Neural cell (in vitro differentiated cells): ENCODE measurements around the gene RAD51C. TPM values are rescaled to one million over a fixed set of nuclear protein-coding genes. Genes with fewer than 3 reads are reported as not detected.
"Not testable (repeated sequence)": the region's sequence is repeated elsewhere in the genome, so short reads cannot be mapped to it uniquely, and the experiment has no call there.

Experiments used
- H2AFZ ChIP-seq: fragments of 200-600, 300-800 bp; sonication (generic), shearing (Covaris generic); 2 replicates; pipeline ENCODE4 v1.6.0; 2014; ENCODE audit warnings: low read depth, mild to moderate bottlenecking, antibody characterized with exemption, low read length, moderate library complexity
- H3F3A ChIP-seq: fragments of 200-600 bp; shearing (Covaris generic); 2 replicates; pipeline ENCODE4 v1.6.1; 2016; ENCODE audit warnings: mild to moderate bottlenecking, moderate library complexity, mixed read lengths, antibody characterized with exemption, low read length; ENCODE audit not compliant: insufficient read depth, poor library complexity, severe bottlenecking
- H3K27ac ChIP-seq: fragments of 200-600, 300-800 bp; sonication (generic), shearing (Covaris generic); 2 replicates; pipeline ENCODE4 v1.5.1; 2014; ENCODE audit warnings: mild to moderate bottlenecking, low read length, moderate library complexity
- H3K27me3 ChIP-seq: fragments of 300-800, 200-600 bp; sonication (generic), shearing (Covaris generic); 2 replicates; pipeline ENCODE4 v1.6.0; 2014; ENCODE audit warnings: mild to moderate bottlenecking, low read depth, low read length, moderate library complexity; ENCODE audit not compliant: insufficient read depth
- H3K36me3 ChIP-seq: fragments of 300-800, 200-600 bp; sonication (generic), shearing (Covaris generic); 2 replicates; pipeline ENCODE4 v1.5.1; 2014; ENCODE audit warnings: mild to moderate bottlenecking, antibody characterized with exemption, low read length, moderate library complexity; ENCODE audit not compliant: insufficient read depth
- H3K4me2 ChIP-seq: fragments of 300-800, 200-600 bp; sonication (generic), shearing (Covaris generic); 2 replicates; pipeline ENCODE4 v1.6.0; 2014; ENCODE audit warnings: mild to moderate bottlenecking, low read length
- H3K4me3 ChIP-seq: fragments of 300-800, 200-600 bp; sonication (generic), shearing (Covaris generic); 2 replicates; pipeline ENCODE4 v1.5.1; 2014; ENCODE audit warnings: mild to moderate bottlenecking, low read length, moderate library complexity
- H3K79me2 ChIP-seq: fragments of 200-600 bp; shearing (Covaris generic); replicated peaks from 2 replicates; pipeline ENCODE4 v1.6.0; 2014; ENCODE audit warnings: mild to moderate bottlenecking, low read length, moderate library complexity; ENCODE audit not compliant: insufficient read depth
- H3K9ac ChIP-seq: fragments of 300-800, 200-600 bp; sonication (generic), shearing (Covaris generic); 2 replicates; pipeline ENCODE4 v1.6.1; 2016; ENCODE audit warnings: mild to moderate bottlenecking, low read length, mixed read lengths
- H3K9me2 ChIP-seq: fragments of 200-600 bp; shearing (Covaris generic); 2 replicates; pipeline ENCODE4 v1.6.1; 2016; ENCODE audit warnings: mild to moderate bottlenecking, low read length, mixed read lengths; ENCODE audit not compliant: insufficient read depth
- H3K9me3 ChIP-seq: fragments of 200-600, 300-800 bp; sonication (generic), shearing (Covaris generic); 2 replicates; pipeline ENCODE4 v1.6.1; 2016; ENCODE audit warnings: mild to moderate bottlenecking, mixed run types, low read length, moderate library complexity, mixed read lengths
- H4K20me1 ChIP-seq: fragments of 200-600 bp; shearing (Covaris generic); 2 replicates; pipeline ENCODE4 v1.6.1; 2016; ENCODE audit warnings: mild to moderate bottlenecking, mixed run types; ENCODE audit not compliant: insufficient read depth
- EP300 ChIP-seq: fragments of 450-650 bp; conservative IDR thresholded peaks from 2 replicates; pipeline ENCODE4 v1.6.1; 2014; ENCODE audit warnings: antibody characterized with exemption, mild to moderate bottlenecking, moderate library complexity; ENCODE audit not compliant: poor library complexity, severe bottlenecking
- EZH2 ChIP-seq: fragments of 200-600, 300-800 bp; shearing (Covaris generic), sonication (generic); IDR thresholded peaks from 2 replicates; pipeline ENCODE4 v1.6.1; 2014; ENCODE audit warnings: antibody characterized with exemption, low read length, borderline replicate concordance, mild to moderate bottlenecking; ENCODE audit not compliant: insufficient read depth, poor library complexity, severe bottlenecking
- MXI1 ChIP-seq: fragments of 450-650 bp; conservative IDR thresholded peaks from 2 replicates; pipeline ENCODE4 v1.6.1; 2014; ENCODE audit warnings: antibody characterized with exemption, mild to moderate bottlenecking; ENCODE audit not compliant: poor library complexity, severe bottlenecking
- POLR2AphosphoS5 ChIP-seq: IDR thresholded peaks from 2 replicates; pipeline ENCODE4 v1.6.1; 2012
- RAD21 ChIP-seq: fragments of 450-650 bp; conservative IDR thresholded peaks from 2 replicates; pipeline ENCODE4 v1.6.1; 2014; ENCODE audit warnings: antibody characterized with exemption, mild to moderate bottlenecking, moderate library complexity
- SMC3 ChIP-seq: fragments of 450-650 bp; conservative IDR thresholded peaks from 2 replicates; pipeline ENCODE4 v1.6.1; 2014; ENCODE audit warnings: antibody characterized with exemption, mild to moderate bottlenecking, moderate library complexity; ENCODE audit not compliant: poor library complexity
- TAF1 ChIP-seq: IDR thresholded peaks from 2 replicates; pipeline ENCODE4 v1.6.1; 2012; ENCODE audit warnings: low read depth
- polyA plus RNA-seq: library from polyadenylated mRNA; depleted of rRNA; stranded (reverse); fragments of >200 nt; gene quantifications from 2 replicates; pipeline ENCODE4 v1.2.3, GENCODE V29; 2014
- TF ChIP-seq, protein P1 (sequence below): fragments of 450-650 bp; IDR thresholded peaks from 2 replicates; pipeline ENCODE4 v1.5.1; 2014; ENCODE audit warnings: antibody characterized with exemption, mild to moderate bottlenecking, moderate library complexity; ENCODE audit not compliant: poor library complexity, severe bottlenecking
- TF ChIP-seq, protein P2 (sequence below): IDR thresholded peaks from 2 replicates; pipeline ENCODE4 v1.6.1; 2012; ENCODE audit warnings: borderline replicate concordance

The RAD51C gene
- polyA plus RNA-seq, 1 donor from 2014 or later: 25.1 TPM

DNA sequence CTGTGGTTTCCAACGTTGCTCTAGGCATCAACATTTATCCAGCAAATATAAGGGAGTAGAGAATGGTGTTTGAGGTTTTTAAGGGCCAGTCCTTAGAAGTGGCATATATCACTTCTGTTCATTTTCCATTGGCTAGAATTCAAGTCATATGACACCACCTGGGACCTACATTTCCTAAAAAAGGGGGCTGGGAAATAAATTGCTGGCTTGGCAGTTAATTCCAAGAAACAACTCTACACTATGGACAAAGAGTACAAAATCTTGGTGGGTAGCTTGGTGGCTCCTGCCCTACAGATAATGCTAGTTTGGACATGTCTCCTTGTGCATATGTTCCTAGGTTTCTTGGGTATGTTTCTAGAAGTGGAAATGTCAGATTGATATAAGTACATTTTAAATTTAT is 70.9 kb downstream of the RAD51C start:
- Histone ChIP-seq H3K27me3 (no peaks in the 10 kb centered on the region), H3K27ac (no peak overlapping the region), H2AFZ (no peak overlapping the region), H3K4me2 (no peak overlapping the region), H3K9me3 (no peaks in the 10 kb centered on the region), H3K9ac (no peak overlapping the region), H3F3A (no peaks in the 10 kb centered on the region), H3K79me2 (peaks cover 57% of the 10 kb centered on the region), H3K4me3 (no peak overlapping the region), H3K9me2 (no peaks in the 10 kb centered on the region), H4K20me1 (no peaks in the 10 kb centered on the region), H3K36me3 (no peaks in the 10 kb centered on the region)
- TF ChIP-seq RAD21 (no peak), TAF1 (no peak), MXI1 (no peak), SMC3 (no peak), POLR2AphosphoS5 (no peak), EZH2 (no peak), EP300 (no peak)
- TF ChIP-seq, protein P1, sequence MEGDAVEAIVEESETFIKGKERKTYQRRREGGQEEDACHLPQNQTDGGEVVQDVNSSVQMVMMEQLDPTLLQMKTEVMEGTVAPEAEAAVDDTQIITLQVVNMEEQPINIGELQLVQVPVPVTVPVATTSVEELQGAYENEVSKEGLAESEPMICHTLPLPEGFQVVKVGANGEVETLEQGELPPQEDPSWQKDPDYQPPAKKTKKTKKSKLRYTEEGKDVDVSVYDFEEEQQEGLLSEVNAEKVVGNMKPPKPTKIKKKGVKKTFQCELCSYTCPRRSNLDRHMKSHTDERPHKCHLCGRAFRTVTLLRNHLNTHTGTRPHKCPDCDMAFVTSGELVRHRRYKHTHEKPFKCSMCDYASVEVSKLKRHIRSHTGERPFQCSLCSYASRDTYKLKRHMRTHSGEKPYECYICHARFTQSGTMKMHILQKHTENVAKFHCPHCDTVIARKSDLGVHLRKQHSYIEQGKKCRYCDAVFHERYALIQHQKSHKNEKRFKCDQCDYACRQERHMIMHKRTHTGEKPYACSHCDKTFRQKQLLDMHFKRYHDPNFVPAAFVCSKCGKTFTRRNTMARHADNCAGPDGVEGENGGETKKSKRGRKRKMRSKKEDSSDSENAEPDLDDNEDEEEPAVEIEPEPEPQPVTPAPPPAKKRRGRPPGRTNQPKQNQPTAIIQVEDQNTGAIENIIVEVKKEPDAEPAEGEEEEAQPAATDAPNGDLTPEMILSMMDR: no peak
- TF ChIP-seq, protein P2, sequence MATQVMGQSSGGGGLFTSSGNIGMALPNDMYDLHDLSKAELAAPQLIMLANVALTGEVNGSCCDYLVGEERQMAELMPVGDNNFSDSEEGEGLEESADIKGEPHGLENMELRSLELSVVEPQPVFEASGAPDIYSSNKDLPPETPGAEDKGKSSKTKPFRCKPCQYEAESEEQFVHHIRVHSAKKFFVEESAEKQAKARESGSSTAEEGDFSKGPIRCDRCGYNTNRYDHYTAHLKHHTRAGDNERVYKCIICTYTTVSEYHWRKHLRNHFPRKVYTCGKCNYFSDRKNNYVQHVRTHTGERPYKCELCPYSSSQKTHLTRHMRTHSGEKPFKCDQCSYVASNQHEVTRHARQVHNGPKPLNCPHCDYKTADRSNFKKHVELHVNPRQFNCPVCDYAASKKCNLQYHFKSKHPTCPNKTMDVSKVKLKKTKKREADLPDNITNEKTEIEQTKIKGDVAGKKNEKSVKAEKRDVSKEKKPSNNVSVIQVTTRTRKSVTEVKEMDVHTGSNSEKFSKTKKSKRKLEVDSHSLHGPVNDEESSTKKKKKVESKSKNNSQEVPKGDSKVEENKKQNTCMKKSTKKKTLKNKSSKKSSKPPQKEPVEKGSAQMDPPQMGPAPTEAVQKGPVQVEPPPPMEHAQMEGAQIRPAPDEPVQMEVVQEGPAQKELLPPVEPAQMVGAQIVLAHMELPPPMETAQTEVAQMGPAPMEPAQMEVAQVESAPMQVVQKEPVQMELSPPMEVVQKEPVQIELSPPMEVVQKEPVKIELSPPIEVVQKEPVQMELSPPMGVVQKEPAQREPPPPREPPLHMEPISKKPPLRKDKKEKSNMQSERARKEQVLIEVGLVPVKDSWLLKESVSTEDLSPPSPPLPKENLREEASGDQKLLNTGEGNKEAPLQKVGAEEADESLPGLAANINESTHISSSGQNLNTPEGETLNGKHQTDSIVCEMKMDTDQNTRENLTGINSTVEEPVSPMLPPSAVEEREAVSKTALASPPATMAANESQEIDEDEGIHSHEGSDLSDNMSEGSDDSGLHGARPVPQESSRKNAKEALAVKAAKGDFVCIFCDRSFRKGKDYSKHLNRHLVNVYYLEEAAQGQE: no peak

DNA sequence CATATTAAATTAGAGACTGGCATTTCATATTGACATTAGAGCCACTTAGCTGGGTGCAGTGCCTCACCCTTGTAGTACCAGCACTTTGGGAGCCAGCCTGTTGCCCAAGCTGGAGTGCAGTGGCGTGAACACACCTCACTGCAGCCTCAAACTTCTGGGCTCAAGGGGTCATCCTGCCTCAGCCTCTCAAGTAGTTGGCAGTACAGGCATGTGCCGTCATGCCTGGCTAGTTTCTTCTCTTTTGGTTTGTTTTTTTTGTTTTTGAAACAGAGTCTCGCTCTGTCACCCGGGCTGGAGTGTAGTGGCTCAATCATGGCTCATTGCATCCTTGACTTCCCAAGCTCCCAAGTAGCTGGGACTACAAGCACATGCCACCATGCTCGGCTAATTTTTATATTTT is 72.0 kb downstream of the RAD51C start:
- no peak overlapping the region for H3K4me3 ChIP-seq
- no peak overlapping the region for H3K27ac ChIP-seq
- no peaks in the 10 kb centered on the region for H3K27me3 ChIP-seq
- H3K36me3 ChIP-seq: no peaks in the 10 kb centered on the region
- H3K4me2 ChIP-seq: no peak overlapping the region
- no peak for TF ChIP-seq EZH2
- no peak for TF ChIP-seq POLR2AphosphoS5
- TF ChIP-seq, protein P1: no peak
- TF ChIP-seq EP300: no peak
- TF ChIP-seq TAF1: no peak
- TF ChIP-seq MXI1: no peak
- no peak for TF ChIP-seq SMC3
- no peak for TF ChIP-seq RAD21
- TF ChIP-seq, protein P2: no peak
- H3K79me2 ChIP-seq: peaks cover 46% of the 10 kb centered on the region
- no peaks in the 10 kb centered on the region for H3K9me2 ChIP-seq
- H3K9ac ChIP-seq: no peak overlapping the region
- H2AFZ ChIP-seq: no peak overlapping the region
- no peaks in the 10 kb centered on the region for H4K20me1 ChIP-seq
- no peaks in the 10 kb centered on the region for H3F3A ChIP-seq
- no peaks in the 10 kb centered on the region for H3K9me3 ChIP-seq

DNA sequence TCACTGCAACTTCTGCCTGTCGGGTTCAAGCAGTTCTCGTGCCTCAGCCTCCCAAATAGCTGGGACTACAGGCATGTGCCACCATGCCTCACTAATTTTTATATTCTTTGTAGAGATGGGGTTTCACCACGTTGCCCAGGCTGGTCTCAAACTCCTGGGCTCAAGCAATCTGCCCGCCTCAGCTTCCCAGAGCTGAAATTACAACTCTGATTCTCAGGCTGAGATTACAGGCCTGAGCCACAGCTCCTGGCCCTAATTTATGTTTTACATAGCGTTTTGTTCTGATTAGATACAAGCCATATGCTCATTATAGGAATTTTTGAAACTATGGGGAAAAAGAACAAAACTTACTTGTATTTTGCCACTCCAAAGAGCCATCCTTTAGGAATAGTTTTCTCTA is 86.1 kb downstream of the RAD51C start:
- H3K27me3 ChIP-seq, H4K20me1 ChIP-seq, H3F3A ChIP-seq, H3K36me3 ChIP-seq, H3K4me2 ChIP-seq, H3K9me3 ChIP-seq, H3K9me2 ChIP-seq, H3K9ac ChIP-seq, H2AFZ ChIP-seq, H3K27ac ChIP-seq, H3K4me3 ChIP-seq: not testable (repeated sequence)
- peaks cover 16% of the 10 kb centered on the region for H3K79me2 ChIP-seq
